Measurements from ENCODE around the gene CEBPZOS.
"Not testable (repeated sequence)": the region's sequence is repeated elsewhere in the genome, so short reads cannot be mapped to it uniquely, and the experiment has no call there.

- not testable (repeated sequence) for TF ChIP-seq EP300, POLR2A, CTCF, POLR2AphosphoS5 (IDR thresholded peaks at IDR 0.05)
These were observed 28.8 kb downstream of the CEBPZOS start for GRCh38 chr2:37225129-37225528.

Data from suprapubic skin (tissue), 4 donors.